OCI-LY7 (cell line): Measurements from ENCODE around the gene HOXA3.

Source experiments
- EZH2phosphoT487 ChIP-seq: fragments of 200-600 bp; sonication (generic); IDR thresholded peaks from 2 replicates; pipeline ENCODE4 v1.6.1; 2018; ENCODE audit warnings: low read depth, borderline replicate concordance, mild to moderate bottlenecking, mixed run types, antibody characterized with exemption, low read length, moderate library complexity, mixed read lengths
- TF ChIP-seq, protein P1 (sequence below): fragments of 200-600 bp; sonication (generic); conservative IDR thresholded peaks from 2 replicates; pipeline ENCODE4 v1.5.1; 2014; ENCODE audit warnings: mild to moderate bottlenecking, antibody characterized with exemption, low read length, moderate library complexity, mixed read lengths

DNA sequence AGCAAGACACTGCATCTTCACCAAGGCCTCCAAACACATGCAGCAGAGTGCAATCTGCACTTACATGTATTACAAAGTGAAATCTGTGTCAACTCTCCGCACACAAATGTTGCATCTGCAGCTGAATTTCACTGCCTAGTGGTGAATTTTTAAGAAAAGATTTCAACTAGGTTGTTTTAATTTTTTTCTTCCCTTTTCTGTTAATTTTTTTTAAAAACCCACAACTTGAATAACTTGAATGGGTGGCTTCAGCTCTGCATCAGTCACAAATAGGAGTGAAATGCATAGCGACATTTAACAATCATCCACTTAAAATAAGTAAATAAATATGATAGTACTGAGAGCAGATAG lies 41.6 kb upstream of the HOXA3 start:
- TF ChIP-seq, protein P1, sequence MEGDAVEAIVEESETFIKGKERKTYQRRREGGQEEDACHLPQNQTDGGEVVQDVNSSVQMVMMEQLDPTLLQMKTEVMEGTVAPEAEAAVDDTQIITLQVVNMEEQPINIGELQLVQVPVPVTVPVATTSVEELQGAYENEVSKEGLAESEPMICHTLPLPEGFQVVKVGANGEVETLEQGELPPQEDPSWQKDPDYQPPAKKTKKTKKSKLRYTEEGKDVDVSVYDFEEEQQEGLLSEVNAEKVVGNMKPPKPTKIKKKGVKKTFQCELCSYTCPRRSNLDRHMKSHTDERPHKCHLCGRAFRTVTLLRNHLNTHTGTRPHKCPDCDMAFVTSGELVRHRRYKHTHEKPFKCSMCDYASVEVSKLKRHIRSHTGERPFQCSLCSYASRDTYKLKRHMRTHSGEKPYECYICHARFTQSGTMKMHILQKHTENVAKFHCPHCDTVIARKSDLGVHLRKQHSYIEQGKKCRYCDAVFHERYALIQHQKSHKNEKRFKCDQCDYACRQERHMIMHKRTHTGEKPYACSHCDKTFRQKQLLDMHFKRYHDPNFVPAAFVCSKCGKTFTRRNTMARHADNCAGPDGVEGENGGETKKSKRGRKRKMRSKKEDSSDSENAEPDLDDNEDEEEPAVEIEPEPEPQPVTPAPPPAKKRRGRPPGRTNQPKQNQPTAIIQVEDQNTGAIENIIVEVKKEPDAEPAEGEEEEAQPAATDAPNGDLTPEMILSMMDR, result no peak
- no peak for TF ChIP-seq EZH2phosphoT487
